HL-60 (cell line): Measurements from ENCODE around the gene TANGO6.

ENCODE experiments used
- POLR2AphosphoS5 ChIP-seq: IDR thresholded peaks from 2 replicates; pipeline ENCODE4 v1.6.1; 2012; ENCODE audit warnings: low read depth
- SPI1 ChIP-seq: IDR thresholded peaks from 2 replicates; pipeline ENCODE4 v1.6.1; 2012; ENCODE audit warnings: low read depth, mild to moderate bottlenecking, borderline replicate concordance
- TF ChIP-seq, protein P1 (sequence below): IDR thresholded peaks from one replicate; pipeline ENCODE4 v1.5.1; 2011; ENCODE audit warnings: low read length, control low read depth, inconsistent platforms; ENCODE audit not compliant: insufficient read depth
- TF ChIP-seq, protein P2 (sequence below): IDR thresholded peaks from 2 replicates; pipeline ENCODE4 v1.6.1; 2012; ENCODE audit warnings: low read depth; ENCODE audit not compliant: insufficient replicate concordance

DNA sequence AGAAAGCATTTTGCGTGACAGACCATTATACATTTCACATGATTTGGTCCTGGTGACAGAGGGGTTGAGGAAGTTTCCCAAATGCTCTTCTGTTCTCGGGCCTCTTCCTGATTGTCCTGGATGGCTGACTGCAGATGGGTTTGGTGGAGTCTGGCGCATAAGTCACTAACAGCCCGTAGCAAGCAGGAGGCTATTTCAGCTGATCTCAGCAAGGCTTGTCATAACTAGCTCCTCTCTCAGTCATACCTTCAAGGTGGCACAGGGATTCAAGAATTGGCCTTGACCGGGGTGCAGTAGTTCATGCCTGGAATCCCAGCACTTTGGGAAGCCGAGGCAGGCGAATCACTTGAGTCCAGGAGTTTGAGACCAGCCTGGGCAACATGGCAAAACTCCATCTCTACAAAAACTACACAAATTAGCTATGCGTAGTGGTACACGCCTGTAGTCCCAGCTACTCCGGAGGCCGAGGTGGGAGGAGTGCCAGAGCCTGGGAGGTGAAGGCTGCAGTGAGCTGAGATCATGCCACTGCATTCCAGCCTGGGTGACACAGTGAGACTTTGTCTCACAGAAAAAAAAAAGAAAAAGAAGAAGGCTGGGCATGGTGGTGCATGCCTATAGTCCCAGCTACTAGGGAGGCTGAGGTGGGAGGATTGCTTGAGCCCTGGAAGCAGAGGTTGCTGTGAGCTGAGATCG is 193.2 kb downstream of the TANGO6 start:
- no peak for TF ChIP-seq POLR2AphosphoS5
- TF ChIP-seq SPI1 = no peak
- TF ChIP-seq, protein P1, sequence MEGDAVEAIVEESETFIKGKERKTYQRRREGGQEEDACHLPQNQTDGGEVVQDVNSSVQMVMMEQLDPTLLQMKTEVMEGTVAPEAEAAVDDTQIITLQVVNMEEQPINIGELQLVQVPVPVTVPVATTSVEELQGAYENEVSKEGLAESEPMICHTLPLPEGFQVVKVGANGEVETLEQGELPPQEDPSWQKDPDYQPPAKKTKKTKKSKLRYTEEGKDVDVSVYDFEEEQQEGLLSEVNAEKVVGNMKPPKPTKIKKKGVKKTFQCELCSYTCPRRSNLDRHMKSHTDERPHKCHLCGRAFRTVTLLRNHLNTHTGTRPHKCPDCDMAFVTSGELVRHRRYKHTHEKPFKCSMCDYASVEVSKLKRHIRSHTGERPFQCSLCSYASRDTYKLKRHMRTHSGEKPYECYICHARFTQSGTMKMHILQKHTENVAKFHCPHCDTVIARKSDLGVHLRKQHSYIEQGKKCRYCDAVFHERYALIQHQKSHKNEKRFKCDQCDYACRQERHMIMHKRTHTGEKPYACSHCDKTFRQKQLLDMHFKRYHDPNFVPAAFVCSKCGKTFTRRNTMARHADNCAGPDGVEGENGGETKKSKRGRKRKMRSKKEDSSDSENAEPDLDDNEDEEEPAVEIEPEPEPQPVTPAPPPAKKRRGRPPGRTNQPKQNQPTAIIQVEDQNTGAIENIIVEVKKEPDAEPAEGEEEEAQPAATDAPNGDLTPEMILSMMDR = no peak
- TF ChIP-seq, protein P2, sequence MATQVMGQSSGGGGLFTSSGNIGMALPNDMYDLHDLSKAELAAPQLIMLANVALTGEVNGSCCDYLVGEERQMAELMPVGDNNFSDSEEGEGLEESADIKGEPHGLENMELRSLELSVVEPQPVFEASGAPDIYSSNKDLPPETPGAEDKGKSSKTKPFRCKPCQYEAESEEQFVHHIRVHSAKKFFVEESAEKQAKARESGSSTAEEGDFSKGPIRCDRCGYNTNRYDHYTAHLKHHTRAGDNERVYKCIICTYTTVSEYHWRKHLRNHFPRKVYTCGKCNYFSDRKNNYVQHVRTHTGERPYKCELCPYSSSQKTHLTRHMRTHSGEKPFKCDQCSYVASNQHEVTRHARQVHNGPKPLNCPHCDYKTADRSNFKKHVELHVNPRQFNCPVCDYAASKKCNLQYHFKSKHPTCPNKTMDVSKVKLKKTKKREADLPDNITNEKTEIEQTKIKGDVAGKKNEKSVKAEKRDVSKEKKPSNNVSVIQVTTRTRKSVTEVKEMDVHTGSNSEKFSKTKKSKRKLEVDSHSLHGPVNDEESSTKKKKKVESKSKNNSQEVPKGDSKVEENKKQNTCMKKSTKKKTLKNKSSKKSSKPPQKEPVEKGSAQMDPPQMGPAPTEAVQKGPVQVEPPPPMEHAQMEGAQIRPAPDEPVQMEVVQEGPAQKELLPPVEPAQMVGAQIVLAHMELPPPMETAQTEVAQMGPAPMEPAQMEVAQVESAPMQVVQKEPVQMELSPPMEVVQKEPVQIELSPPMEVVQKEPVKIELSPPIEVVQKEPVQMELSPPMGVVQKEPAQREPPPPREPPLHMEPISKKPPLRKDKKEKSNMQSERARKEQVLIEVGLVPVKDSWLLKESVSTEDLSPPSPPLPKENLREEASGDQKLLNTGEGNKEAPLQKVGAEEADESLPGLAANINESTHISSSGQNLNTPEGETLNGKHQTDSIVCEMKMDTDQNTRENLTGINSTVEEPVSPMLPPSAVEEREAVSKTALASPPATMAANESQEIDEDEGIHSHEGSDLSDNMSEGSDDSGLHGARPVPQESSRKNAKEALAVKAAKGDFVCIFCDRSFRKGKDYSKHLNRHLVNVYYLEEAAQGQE = no peak
